Endothelial cell of umbilical vein (primary cell): ENCODE results near the gene EXT2.

ENCODE experiments used
- TF ChIP-seq, protein P1 (sequence below): IDR thresholded peaks from 2 replicates; pipeline ENCODE4 v1.6.1; 2011; ENCODE audit not compliant: insufficient read depth, insufficient read length
- TF ChIP-seq, protein P2 (sequence below), 2 donors: IDR thresholded peaks; 1 replicate in 1 of 2; 2 replicates in 1 of 2; pipeline ENCODE4 v1.5.1; 2011; ENCODE audit warnings: low read length in 2 of 2, mild to moderate bottlenecking in 2 of 2, moderate library complexity in 2 of 2, control low read depth in 1 of 2, inconsistent platforms in 1 of 2, low read depth in 1 of 2; ENCODE audit not compliant: insufficient read depth in 1 of 2; ENCODE audit errors: extremely low read depth in 1 of 2

DNA sequence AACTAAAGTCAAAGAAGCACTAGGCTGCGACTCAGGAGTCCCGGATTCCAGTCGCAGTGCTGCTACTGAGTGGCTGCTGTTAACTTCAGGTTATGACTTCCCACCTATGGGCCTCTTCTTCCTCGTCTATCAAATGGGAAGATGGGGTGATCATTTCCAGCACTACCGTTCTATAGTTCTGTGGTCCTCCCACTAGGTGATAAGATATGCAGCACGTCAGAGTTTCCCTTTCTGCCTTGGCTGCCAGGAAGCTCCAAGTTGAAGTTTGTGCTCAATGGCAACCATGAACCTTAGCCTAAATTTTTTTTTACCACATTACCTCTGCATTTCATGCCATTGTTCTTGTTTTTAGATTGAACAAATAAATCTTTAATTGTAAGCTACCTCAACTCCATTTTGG is 175.8 kb downstream of the EXT2 start:
- TF ChIP-seq, protein P1, sequence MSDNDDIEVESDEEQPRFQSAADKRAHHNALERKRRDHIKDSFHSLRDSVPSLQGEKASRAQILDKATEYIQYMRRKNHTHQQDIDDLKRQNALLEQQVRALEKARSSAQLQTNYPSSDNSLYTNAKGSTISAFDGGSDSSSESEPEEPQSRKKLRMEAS: no peak
- TF ChIP-seq, protein P2, sequence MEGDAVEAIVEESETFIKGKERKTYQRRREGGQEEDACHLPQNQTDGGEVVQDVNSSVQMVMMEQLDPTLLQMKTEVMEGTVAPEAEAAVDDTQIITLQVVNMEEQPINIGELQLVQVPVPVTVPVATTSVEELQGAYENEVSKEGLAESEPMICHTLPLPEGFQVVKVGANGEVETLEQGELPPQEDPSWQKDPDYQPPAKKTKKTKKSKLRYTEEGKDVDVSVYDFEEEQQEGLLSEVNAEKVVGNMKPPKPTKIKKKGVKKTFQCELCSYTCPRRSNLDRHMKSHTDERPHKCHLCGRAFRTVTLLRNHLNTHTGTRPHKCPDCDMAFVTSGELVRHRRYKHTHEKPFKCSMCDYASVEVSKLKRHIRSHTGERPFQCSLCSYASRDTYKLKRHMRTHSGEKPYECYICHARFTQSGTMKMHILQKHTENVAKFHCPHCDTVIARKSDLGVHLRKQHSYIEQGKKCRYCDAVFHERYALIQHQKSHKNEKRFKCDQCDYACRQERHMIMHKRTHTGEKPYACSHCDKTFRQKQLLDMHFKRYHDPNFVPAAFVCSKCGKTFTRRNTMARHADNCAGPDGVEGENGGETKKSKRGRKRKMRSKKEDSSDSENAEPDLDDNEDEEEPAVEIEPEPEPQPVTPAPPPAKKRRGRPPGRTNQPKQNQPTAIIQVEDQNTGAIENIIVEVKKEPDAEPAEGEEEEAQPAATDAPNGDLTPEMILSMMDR (IDR thresholded peaks at IDR 0.05; ENCODE audit: extremely low read depth in 1 of 2, insufficient read depth in 1 of 2, low read depth in 1 of 2, low read length in 2 of 2): no peak
